Sigmoid colon (tissue), 4 donors: ENCODE results near the gene CACNB2.

ENCODE experiments used
- POLR2A ChIP-seq, 2 donors: fragments of 450-650 bp; IDR thresholded peaks; one replicate each; pipeline ENCODE4 v1.6.1; 2016; ENCODE audit warnings: antibody characterized with exemption in 2 of 2, mild to moderate bottlenecking in 2 of 2, moderate library complexity in 2 of 2
- POLR2AphosphoS5 ChIP-seq, 4 donors: sonication (generic); formaldehyde crosslinking; IDR thresholded peaks; one replicate each; pipeline ENCODE4 v1.6.1; 2017; ENCODE audit warnings: antibody characterized with exemption in 4 of 4
- TF ChIP-seq, protein P1 (sequence below), 4 experiments: fragments of 450-650 bp in 3 of 4; fragments of 200-600 bp in 1 of 4; IDR thresholded peaks; one replicate each; pipeline ENCODE4 v1.5.1; 2016 to 2019; ENCODE audit warnings: antibody characterized with exemption in 4 of 4, mild to moderate bottlenecking in 3 of 4, moderate library complexity in 2 of 4

DNA sequence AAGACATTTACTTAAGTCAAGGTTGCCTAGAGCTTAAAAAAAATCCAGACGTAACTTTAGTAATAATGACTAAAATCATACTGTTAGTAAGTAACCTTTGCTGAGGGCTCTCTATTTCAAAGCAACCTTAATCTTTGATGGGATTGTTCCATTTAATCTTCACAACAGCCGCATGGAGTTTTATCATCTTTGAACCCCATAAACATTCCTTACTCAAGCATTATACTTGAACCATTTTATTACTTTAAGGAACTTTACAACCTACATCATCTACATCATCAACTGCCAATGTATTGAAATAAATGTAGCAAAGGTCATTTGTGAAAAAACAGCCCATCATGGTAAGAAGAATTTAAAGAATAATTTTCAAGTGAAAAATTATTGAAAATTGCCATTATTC lies 22.9 kb upstream of the CACNB2 start:
- TF ChIP-seq, protein P1, sequence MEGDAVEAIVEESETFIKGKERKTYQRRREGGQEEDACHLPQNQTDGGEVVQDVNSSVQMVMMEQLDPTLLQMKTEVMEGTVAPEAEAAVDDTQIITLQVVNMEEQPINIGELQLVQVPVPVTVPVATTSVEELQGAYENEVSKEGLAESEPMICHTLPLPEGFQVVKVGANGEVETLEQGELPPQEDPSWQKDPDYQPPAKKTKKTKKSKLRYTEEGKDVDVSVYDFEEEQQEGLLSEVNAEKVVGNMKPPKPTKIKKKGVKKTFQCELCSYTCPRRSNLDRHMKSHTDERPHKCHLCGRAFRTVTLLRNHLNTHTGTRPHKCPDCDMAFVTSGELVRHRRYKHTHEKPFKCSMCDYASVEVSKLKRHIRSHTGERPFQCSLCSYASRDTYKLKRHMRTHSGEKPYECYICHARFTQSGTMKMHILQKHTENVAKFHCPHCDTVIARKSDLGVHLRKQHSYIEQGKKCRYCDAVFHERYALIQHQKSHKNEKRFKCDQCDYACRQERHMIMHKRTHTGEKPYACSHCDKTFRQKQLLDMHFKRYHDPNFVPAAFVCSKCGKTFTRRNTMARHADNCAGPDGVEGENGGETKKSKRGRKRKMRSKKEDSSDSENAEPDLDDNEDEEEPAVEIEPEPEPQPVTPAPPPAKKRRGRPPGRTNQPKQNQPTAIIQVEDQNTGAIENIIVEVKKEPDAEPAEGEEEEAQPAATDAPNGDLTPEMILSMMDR (IDR thresholded peaks at IDR 0.05): no peak
- TF ChIP-seq POLR2A (IDR thresholded peaks at IDR 0.05) (no peak), POLR2AphosphoS5 (IDR thresholded peaks at IDR 0.05) (no peak)
